GM23248 (cell line): Measurements from ENCODE around the gene MIEN1. TPM values are rescaled to one million over a fixed set of nuclear protein-coding genes. Genes with fewer than 3 reads are reported as not detected.
A peak's percentile ranks its signal among the peaks of the same experiment; 100 is the strongest.

Source experiments
- DNase-seq: peaks from one replicate; pipeline ENCODE4 v3.0.0-alpha.2; 2015
- H2AFZ ChIP-seq: fragments of 200-600 bp; sonication (generic); 2 replicates; pipeline ENCODE4 v1.6.1; 2016; ENCODE audit warnings: antibody characterized with exemption
- H3F3A ChIP-seq: fragments of 200-600 bp; sonication (generic); 2 replicates; pipeline ENCODE4 v1.6.1; 2016; ENCODE audit warnings: mild to moderate bottlenecking, antibody characterized with exemption, mixed run types; ENCODE audit not compliant: insufficient read depth
- H3K27ac ChIP-seq: fragments of 200-600 bp; sonication (generic); 2 replicates; pipeline ENCODE4 v1.5.1; 2016; ENCODE audit warnings: mild to moderate bottlenecking
- H3K27me3 ChIP-seq: fragments of 200-600 bp; sonication (generic); replicated peaks from 2 replicates; pipeline ENCODE4 v1.6.1; 2016; ENCODE audit warnings: mild to moderate bottlenecking; ENCODE audit not compliant: insufficient read depth
- H3K36me3 ChIP-seq: fragments of 200-600 bp; sonication (generic); 2 replicates; pipeline ENCODE4 v1.6.1; 2016; ENCODE audit warnings: low read depth, mild to moderate bottlenecking
- H3K4me1 ChIP-seq: fragments of 200-600 bp; sonication (generic); 2 replicates; pipeline ENCODE4 v1.6.1; 2016; ENCODE audit warnings: mild to moderate bottlenecking; ENCODE audit not compliant: insufficient read depth
- H3K4me2 ChIP-seq: fragments of 200-600 bp; sonication (generic); one replicate; pipeline ENCODE4 v1.6.1; 2016; ENCODE audit warnings: mild to moderate bottlenecking; ENCODE audit not compliant: unreplicated experiment
- H3K4me3 ChIP-seq: fragments of 200-600 bp; sonication (generic); 2 replicates; pipeline ENCODE4 v1.5.1; 2016; ENCODE audit warnings: mild to moderate bottlenecking
- H3K79me2 ChIP-seq: fragments of 200-600 bp; sonication (generic); 2 replicates; pipeline ENCODE4 v1.6.1; 2016; ENCODE audit warnings: mild to moderate bottlenecking; ENCODE audit not compliant: insufficient read depth
- H3K9ac ChIP-seq: fragments of 200-600 bp; sonication (generic); 2 replicates; pipeline ENCODE4 v1.6.1; 2016; ENCODE audit warnings: mild to moderate bottlenecking
- H3K9me2 ChIP-seq: fragments of 200-600 bp; sonication (generic); 2 replicates; pipeline ENCODE4 v1.6.1; 2016; ENCODE audit warnings: mixed run types, mild to moderate bottlenecking, moderate library complexity; ENCODE audit not compliant: insufficient read depth
- H3K9me3 ChIP-seq: fragments of 200-600 bp; sonication (generic); one replicate; pipeline ENCODE4 v1.6.1; 2017; ENCODE audit warnings: low read depth
- H4K20me1 ChIP-seq: fragments of 200-600 bp; sonication (generic); 2 replicates; pipeline ENCODE4 v1.6.0; 2016; ENCODE audit not compliant: insufficient read depth
- EZH2 ChIP-seq: fragments of 200-600 bp; sonication (generic); IDR thresholded peaks from 2 replicates; pipeline ENCODE4 v1.6.1; 2018; ENCODE audit warnings: antibody characterized with exemption, mild to moderate bottlenecking; ENCODE audit not compliant: insufficient read depth, poor library complexity, severe bottlenecking
- EZH2phosphoT487 ChIP-seq: fragments of 200-600 bp; sonication (generic); IDR thresholded peaks from 2 replicates; pipeline ENCODE4 v1.6.1; 2018; ENCODE audit warnings: antibody characterized with exemption, moderate library complexity, mild to moderate bottlenecking, low read depth; ENCODE audit not compliant: insufficient read depth
- WGBS, 2 experiments: methylation state at CpG; one replicate each; pipeline ENCODE4 v1.1.6; 2015 to 2017; ENCODE audit warnings: low lambda C conversion rate in 2 of 2, low coverage in 1 of 2; ENCODE audit errors: missing lambda C conversion rate in 2 of 2; 5-methylcytosine and 5-hydroxymethylcytosine counted together
- in situ Hi-C: fragments of 300-500 bp; cut with MboI; formaldehyde crosslinking; loops from 2 replicates; pipeline ENCODE4 v1.15.0; 2020
- polyA plus RNA-seq: library from polyadenylated mRNA; unstranded; fragments of >200 nt; fragmentation: Nextera tagmentation; extraction: Ambion mirVana; gene quantifications from 2 replicates; pipeline ENCODE4 v1.2.1, GENCODE V29; 2016
- total RNA-seq: library from RNA; depleted of rRNA; stranded (reverse); fragments of >200 nt; shearing (Covaris generic); gene quantifications from 2 replicates; pipeline ENCODE4 v1.2.3, GENCODE V29; 2014; rRNA removed

Gene MIEN1, protein sequence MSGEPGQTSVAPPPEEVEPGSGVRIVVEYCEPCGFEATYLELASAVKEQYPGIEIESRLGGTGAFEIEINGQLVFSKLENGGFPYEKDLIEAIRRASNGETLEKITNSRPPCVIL
- total RNA-seq (33.6 and 37.1 TPM in 2 replicates), polyA plus RNA-seq (85.4 and 88.4 TPM in 2 replicates)

- Histone ChIP-seq H3K79me2 (no peaks in the 10 kb centered on the region), H3K9me3 (no peaks in the 10 kb centered on the region), H3K4me2 (peak within 1 kb of the TSS; percentile 95), H3K9me2 (no peaks in the 10 kb centered on the region), H3K27ac (peak within 1 kb of the TSS; percentile 20; the same call in 1 of the 2 replicates), H3K4me3 (peak within 1 kb of the TSS; percentile 89), H3K4me1 (no peaks in the 10 kb centered on the region), H2AFZ (peak within 1 kb of the TSS; percentile 91), H4K20me1 (no peaks in the 10 kb centered on the region), H3K36me3 (no peaks in the 10 kb centered on the region), H3F3A (no peaks in the 10 kb centered on the region), H3K9ac (peak within 1 kb of the TSS; percentile 83), H3K27me3 (no peaks in the 10 kb centered on the region)
- TF ChIP-seq EZH2phosphoT487 (no peak), EZH2 (no peak)
- peak; percentile 92 for DNase-seq
- WGBS, 2 experiments = 2 to 3% methylated on average over 46 to 54 of the region's 65 CpGs
- in situ Hi-C loops = no loop called here
Measured at GRCh38 chr17:39730095-39730921, at the start of gene MIEN1. Gene MIEN1, minus strand, starts transcription at chr17:39730532. Its CDS starts 37 bp downstream, at chr17:39730495.

DNA sequence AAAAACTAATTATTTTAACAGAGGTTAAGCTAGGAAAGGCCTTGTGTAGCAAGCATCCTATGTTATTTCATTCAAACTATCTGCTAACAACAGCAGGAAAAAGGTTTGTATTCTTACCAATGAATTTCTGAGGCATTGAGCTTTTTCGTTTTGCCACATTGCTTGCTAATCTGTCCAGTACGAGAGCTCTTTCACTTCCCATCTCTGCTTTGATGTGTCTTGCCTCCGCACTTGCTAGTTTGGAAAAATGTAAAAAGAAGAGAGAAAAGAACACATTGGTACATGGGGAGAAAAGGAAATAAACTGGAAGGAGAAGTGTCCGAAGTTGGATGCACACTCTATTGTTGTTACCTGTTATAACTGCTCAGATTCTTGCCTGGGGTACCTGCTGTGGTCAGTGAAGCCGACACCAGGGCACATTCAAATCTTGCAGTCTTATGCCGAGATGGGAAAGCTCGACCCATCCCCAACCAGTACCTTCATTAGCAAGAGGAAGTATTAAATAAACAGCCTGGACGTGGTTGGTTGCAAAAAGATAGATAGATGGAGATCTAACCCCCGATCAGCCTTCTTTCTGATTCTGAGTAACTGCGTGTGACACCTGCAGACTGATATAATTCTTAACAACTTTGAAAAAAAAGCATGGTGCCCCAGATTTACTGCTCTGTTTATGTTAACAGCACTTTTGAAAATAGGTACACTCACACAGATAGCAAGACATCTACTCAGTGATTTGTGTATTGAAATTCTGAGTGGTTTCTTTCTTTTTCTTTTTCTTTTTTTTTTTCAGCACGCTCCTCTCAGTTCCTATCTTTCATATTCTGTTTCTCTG, 47.4 kb upstream of the MIEN1 start:
- H2AFZ ChIP-seq = no peak overlapping the region
- TF ChIP-seq EZH2 (no peak), EZH2phosphoT487 (no peak)
- H3K79me2 ChIP-seq = no peaks in the 10 kb centered on the region
- H3K27ac ChIP-seq = no peak overlapping the region
- in situ Hi-C loops = no loop called here
- H3K4me3 ChIP-seq = no peak overlapping the region
- peaks cover 89% of the 10 kb centered on the region for H3K27me3 ChIP-seq
- H3K9ac ChIP-seq = no peak overlapping the region
- no peak overlapping the region for H3K4me2 ChIP-seq
- H3F3A ChIP-seq = no peaks in the 10 kb centered on the region
- H3K9me2 ChIP-seq = no peaks in the 10 kb centered on the region
- no peaks in the 10 kb centered on the region for H4K20me1 ChIP-seq
- no peaks in the 10 kb centered on the region for H3K36me3 ChIP-seq
- no peak for DNase-seq
- H3K4me1 ChIP-seq = no peaks in the 10 kb centered on the region
- no peaks in the 10 kb centered on the region for H3K9me3 ChIP-seq
- WGBS, 2 experiments = 22 to 26% methylated on average over 11 of the region's 11 CpGs

DNA sequence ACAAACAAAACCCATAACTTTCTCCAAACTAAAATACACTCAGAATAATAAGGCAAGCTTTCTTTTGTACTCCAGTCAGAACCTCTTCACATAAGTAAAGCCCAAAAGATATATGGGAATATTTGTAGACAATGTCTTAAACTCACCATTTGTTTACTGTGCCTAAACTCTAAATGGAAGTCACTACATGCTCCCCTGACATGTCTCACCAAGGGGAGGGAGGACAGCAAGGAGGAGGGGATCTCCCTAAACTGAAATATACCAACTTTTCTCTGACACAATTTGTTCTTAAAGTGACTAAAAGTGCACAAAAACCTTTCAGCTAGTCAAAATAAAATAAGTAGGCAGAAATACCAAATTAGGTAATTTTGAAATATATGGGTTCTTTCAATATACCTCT, 45.9 kb upstream of the MIEN1 start:
- Histone ChIP-seq H3K4me1 (no peaks in the 10 kb centered on the region), H3K79me2 (no peaks in the 10 kb centered on the region), H4K20me1 (no peaks in the 10 kb centered on the region), H3K9me3 (no peaks in the 10 kb centered on the region), H2AFZ (no peak overlapping the region), H3K4me3 (no peak overlapping the region), H3K9ac (no peak overlapping the region), H3K27ac (no peak overlapping the region), H3K27me3 (peaks cover 79% of the 10 kb centered on the region), H3F3A (no peaks in the 10 kb centered on the region), H3K4me2 (no peak overlapping the region), H3K9me2 (no peaks in the 10 kb centered on the region), H3K36me3 (no peaks in the 10 kb centered on the region)
- DNase-seq = no peak
- TF ChIP-seq EZH2 (no peak), EZH2phosphoT487 (no peak)
- in situ Hi-C loops = no loop called here

DNA sequence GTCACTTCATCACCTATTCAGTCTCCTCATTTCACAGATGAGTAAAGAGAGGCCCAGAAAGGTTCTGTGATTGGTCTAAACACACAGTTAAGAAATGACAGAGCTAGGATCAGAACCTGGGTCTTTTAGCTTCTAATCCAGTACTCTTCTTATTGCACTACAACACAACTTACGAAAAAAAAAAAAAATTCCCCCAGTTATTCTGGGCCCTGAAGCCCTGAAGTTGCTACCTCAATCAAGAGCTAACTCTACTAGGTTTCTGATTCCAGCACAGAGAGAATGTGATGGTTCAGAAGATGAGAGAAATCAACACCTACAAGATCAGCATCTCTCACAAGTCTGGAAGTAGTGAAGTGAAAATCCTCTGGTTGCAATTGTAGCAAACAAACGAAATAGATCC, 44.7 kb upstream of the MIEN1 start:
- Histone ChIP-seq H3K79me2 (no peaks in the 10 kb centered on the region), H3K27ac (no peak overlapping the region), H3K36me3 (no peaks in the 10 kb centered on the region), H3K9ac (no peak overlapping the region), H3K9me2 (no peaks in the 10 kb centered on the region), H3K9me3 (no peaks in the 10 kb centered on the region), H3K27me3 (peaks cover 74% of the 10 kb centered on the region), H2AFZ (no peak overlapping the region), H4K20me1 (no peaks in the 10 kb centered on the region), H3F3A (no peaks in the 10 kb centered on the region), H3K4me2 (no peak overlapping the region), H3K4me3 (no peak overlapping the region), H3K4me1 (no peaks in the 10 kb centered on the region)
- in situ Hi-C loops = no loop called here
- TF ChIP-seq EZH2phosphoT487 (no peak), EZH2 (no peak)
- DNase-seq = no peak
- WGBS, 2 experiments = 38 to 59% methylated on average over 2 of the region's 2 CpGs
